Iris pigment epithelial cell (primary cell): ENCODE data around the gene DARS1.
"Not testable (repeated sequence)": the region's sequence is repeated elsewhere in the genome, so short reads cannot be mapped to it uniquely, and the experiment has no call there.

Experiments used
- DNase-seq: peaks from one replicate; pipeline ENCODE4 v3.0.0-alpha.2; 2011; ENCODE audit warnings: low read depth

DARS1 gene

DNA sequence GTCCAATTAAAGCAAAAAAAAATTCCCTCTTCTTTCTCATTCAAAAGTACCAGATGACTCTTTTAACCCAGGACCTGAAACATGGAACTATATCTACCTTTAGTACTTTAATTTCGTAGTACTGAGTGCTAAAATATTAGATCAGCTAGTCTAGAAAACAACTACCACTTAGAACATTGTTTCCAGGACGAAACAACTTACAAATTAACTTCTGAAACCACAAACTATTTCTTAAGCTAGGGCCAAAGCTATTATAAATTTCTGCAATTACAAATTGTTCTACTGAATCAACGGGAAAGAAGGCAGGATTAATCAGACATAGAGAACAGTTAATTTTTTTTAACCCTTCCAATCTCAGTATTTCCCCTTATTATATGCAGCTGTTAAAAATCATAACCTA lies 39.9 kb downstream of the DARS1 start:
- no peak for DNase-seq

DNA sequence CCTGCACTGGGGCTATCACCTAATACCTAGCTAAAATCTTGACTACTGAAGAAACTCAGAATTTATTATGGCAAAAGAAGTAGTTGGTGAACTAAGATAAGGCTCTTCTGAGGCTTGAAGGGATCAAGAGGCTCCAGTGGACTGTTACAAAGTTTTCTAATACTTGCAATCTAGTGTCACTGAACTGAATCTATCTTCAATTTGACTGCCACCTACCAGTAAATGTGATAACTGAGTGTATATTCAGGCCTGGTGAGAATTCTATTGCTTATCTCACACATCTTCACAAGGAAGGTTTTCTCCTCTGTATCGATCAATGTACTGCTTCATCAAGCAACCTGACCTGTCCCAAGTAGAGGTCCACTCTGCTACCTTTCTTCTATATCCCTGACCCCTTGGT lies 40.8 kb downstream of the DARS1 start:
- DNase-seq, result no peak

GRCh38 chr2:135942936-135943688 lies 42.3 kb downstream of the DARS1 start:
- DNase-seq, result no peak

DNA sequence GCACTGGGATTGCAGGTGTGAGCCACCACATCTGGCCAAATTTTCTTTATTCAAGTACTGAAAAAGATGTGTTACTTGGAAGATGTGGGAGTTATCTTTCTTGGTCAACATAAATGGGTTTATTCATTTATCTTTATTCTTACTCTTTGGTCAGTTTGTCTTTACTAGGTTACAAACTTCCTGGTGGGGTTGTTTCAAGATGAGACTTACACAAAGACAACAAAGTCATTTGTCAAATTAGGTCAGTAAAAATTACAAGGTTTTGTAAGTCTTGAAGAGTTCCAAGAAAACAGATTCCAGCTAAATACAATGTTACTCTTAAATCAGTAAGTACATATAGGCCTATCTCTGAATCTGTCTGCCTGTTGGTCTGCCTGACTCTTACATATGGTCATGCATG lies 48.9 kb downstream of the DARS1 start:
- no peak for DNase-seq

DNA sequence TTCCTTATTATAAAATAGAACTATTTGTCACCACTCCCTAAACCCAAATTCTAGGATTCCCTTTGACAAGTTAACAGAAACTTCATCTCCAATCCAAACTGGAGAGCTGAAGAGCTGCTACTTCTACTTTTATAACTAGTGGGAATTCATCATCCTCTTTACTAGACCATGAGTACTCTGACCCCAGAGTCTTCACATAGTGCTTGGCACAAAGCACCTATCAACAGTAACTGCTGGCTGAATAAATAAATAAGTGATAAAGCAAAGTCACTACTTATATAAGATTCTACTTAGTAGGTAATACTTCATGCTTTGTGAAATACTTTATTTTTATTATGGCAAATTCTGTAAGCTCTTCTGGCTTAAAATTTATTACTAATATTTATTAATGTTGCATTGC lies 49.5 kb downstream of the DARS1 start:
- no peak for DNase-seq

- no peak for DNase-seq
These were observed 53.5 kb downstream of the DARS1 start for GRCh38 chr2:135931776-135932443.

- DNase-seq, result no peak
These were observed 58.8 kb downstream of the DARS1 start for GRCh38 chr2:135926605-135927004.

DNA sequence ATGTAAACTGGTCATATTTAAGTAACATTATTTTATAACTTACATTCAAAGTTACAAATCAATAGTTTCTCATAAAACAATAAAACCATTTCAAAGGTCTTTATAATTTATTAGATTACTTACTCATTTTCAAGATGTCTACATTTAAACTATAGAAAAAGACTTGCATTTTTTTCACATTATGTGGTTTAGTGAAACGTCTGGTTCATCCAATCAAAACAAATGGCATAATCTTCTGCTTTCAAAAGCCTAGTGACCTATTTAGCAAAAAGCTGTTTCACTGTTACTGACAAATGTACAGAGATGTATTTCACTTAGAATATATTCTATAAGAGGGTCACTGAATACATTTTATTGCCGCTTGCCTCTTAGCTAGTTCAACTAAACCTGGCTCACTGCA lies 59.9 kb downstream of the DARS1 start:
- peak; percentile 76 for DNase-seq

GRCh38 chr2:135916207-135916606 lies 69.2 kb downstream of the DARS1 start:
- DNase-seq, result peak; percentile 47

- DNase-seq, result no peak
These were observed 70.9 kb downstream of the DARS1 start for GRCh38 chr2:135914485-135914884.

DNA sequence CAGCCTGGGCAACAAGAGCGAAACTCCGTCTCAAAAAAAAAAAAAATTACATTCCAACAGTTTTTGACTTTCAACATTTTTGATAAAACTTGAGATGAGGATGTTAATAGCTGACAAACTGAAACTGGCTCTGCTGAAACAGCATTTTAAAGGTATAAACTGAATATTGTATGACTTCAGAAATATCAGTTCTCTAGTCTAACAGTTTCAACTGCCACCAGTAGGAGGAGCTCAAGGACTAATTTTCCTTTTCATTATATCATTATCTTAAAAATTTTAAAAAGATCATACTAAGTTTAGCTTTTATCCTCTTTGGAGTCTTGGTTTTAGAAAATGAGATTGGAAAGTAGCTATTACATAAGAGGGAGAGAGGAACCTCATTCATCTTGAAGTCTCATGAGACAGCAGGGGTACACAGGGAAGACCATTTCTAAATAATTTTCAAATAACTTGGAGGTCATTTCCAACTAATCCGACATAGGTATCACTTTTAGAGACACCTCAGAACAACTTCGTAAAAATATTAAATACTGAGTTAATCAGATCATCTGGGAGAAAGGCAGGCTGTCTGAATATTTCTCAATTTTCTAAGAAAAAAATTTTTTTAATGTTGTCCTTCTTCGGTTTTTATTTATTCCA lies 71.6 kb downstream of the DARS1 start:
- peak; percentile 40 for DNase-seq

DNA sequence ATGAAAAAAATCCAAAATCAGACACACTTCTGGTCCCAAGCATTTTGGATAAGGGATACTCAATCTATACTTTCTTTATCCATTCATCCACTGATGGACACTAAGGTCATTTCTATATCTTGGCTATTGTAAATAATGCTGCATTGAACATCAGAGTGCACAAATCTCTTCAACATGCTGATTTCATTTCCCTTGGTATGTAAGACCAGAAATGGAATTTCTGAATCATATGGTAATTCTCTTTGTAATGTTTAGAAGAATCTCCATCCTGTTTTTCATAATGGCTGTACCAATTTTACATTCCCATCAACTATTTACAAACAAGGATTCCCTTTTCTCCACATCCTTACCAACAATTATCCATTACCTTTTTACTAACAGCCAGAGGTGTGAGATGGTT lies 75.5 kb downstream of the DARS1 start:
- peak; percentile 70 for DNase-seq

DNA sequence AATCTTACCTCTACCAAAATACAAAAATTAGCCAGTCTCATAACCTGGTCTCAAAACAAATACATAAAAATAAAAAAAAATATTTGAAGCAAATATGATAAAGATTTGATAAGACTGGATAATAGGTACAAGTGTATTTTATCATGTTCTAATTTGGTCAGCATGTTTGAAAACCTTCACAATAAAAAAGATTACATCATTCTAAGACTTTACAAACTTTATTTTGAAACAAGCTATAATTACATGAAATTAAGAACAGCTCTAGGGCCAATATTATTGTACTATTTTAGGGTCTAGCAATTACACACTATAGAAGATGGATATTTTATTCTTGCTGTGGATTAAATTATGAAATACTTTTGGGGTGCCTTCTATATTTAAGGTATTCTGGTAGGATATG lies 79.7 kb downstream of the DARS1 start:
- DNase-seq, result no peak

DNA sequence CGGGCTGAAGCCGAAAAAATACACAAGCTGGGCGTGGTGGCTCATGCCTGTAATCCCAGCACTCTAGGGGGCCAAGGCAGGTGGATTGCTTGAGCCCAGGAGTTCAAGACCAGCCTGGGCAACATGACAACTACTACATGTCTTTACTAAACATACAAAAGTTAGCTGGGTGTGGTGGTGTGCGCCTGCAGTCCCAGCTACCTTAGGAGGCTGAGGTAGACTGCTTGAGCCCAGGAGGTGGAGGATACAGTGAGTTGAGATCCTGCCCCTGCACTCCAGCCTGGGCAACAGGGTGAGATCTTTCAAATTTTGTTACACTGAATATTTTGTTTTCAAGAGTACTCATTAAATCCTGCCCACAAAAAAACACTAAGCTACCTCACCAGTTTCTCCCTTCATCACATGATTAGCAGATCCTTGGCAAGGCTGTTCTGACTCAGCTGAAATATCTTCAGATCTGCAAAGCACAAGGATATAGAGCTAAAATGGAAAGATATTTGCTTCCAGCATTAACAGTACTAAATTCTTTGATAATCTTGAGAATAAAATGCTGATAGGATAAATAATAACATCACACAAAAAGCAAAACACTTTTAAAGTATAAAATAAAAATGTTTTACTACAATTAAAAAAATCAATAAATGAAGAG lies 81.0 kb downstream of the DARS1 start:
- DNase-seq, result peak; percentile 82

GRCh38 chr2:135903650-135904049 lies 81.8 kb downstream of the DARS1 start:
- no peak for DNase-seq

GRCh38 chr2:135899567-135899966 lies 85.9 kb downstream of the DARS1 start:
- DNase-seq, result no peak

DNA sequence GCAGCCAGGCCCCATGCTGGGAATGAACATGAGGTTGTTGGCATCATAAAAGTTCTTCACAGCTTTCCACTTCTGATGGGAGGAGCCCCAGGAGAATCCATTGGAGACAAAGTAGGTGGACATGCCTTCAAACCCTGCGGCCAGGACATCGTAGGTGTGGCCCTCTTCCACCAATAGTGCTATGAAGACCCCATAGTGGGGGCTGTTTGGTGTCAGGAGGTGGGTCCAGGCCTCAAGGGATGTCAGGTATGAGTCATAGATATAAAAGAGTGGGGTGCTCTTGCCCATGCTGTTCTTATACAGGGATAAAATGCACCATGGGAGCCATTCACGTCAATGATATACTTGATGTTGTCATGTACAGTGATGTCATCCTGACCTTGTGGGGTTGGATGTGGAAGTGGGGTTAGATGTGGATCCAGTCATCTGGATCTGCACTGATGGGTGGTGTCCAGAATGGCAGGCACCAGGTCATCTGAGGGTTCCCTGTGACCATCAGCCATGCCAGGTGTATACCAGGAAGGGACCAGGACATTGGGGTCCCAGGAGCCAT lies 87.1 kb downstream of the DARS1 start:
- DNase-seq, result no peak

DNA sequence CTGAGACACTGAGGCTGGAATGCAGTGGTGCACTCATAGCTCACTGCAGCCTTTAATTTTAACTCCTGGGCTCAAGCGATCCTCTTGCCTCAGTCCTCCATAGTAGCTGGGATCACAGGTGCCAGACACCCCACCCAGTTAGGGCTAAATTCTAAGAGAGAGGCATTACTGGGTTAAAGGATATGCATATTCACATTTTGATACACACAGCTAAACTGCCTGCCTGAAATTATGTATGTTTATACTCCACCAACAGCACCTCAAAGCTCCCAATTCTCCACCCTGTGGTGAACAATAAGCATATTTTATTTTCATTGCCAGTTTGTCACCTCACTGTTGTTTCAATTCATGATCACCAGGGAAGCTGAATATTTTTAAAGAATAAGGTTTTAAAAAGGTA lies 90.5 kb downstream of the DARS1 start:
- DNase-seq, result no peak

- no peak for DNase-seq
These were observed 92.0 kb downstream of the DARS1 start for GRCh38 chr2:135893374-135893794.

DNA sequence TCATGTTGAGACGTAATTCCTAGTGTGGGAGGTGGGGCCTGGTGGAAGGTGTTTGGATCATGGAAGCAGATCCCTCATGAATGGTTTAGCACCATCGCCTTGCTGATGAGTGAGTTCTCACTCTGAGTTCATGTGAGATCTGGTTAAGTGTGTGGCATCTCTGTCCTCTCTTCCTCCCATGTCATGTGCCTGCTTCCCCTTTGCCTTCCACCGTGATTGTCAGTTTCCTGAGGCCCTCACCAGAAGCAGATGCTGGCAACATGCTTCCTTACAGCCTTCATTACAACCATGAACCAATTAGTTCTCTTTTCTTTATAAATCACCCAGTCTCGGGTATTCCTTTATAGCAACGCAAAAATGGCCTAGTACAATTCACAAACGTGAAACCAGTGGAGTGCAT lies 94.6 kb downstream of the DARS1 start:
- DNase-seq, result no peak

DNA sequence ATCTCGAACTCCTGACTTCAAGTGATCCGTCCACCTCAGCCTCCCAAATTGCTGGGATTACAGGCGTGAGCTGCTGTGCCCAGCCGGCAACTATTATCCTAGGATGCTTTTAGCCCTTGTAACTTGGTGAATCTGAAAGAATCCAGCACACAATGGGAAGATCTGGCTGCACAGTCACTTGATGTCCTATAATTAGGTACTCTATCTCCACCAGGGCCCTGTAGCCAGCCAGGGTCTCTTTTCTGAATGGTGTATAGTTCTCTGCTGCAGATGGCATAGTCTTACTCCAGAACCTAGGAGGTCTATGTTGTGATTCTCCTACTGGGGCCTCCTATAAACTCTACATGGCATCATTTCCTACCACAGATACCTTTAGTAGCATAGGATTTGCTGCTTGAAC lies 95.3 kb downstream of the DARS1 start:
- no peak for DNase-seq

GRCh38 chr2:135888587-135888986 lies 96.8 kb downstream of the DARS1 start:
- not testable (repeated sequence) for DNase-seq

GRCh38 chr2:135885709-135886108 lies 99.7 kb downstream of the DARS1 start:
- no peak for DNase-seq
